ENCODE measurements around the gene NALCN.

Gene NALCN

DNA sequence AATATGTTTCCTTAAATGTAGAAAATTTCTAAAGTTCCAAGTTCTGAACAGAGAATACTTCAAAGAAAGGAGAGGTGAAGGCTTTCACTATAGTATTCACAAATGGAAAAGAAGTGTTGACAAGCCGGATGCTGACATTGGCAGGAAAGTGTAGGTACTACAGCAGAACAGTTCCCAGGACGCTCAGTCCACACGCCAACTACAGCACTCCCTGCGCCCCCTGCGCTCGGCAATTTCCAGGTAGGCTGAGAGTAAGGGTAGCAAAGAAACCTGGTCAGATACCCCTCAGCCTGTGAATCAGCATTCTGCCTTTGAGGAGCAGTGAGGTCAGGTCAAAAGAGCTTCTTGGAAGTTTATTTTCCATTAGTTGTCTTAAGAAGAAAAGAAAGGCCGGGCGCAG, 115.3 kb downstream of the NALCN start:
- no peak for DNase-seq (ENCODE audit: low read depth)
- TF ChIP-seq, protein P1, sequence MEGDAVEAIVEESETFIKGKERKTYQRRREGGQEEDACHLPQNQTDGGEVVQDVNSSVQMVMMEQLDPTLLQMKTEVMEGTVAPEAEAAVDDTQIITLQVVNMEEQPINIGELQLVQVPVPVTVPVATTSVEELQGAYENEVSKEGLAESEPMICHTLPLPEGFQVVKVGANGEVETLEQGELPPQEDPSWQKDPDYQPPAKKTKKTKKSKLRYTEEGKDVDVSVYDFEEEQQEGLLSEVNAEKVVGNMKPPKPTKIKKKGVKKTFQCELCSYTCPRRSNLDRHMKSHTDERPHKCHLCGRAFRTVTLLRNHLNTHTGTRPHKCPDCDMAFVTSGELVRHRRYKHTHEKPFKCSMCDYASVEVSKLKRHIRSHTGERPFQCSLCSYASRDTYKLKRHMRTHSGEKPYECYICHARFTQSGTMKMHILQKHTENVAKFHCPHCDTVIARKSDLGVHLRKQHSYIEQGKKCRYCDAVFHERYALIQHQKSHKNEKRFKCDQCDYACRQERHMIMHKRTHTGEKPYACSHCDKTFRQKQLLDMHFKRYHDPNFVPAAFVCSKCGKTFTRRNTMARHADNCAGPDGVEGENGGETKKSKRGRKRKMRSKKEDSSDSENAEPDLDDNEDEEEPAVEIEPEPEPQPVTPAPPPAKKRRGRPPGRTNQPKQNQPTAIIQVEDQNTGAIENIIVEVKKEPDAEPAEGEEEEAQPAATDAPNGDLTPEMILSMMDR (IDR thresholded peaks at IDR 0.05; ENCODE audit: low read length, missing control alignments): no peak
- no peak overlapping the region for H3K4me3 ChIP-seq (replicated peaks; ENCODE audit: low read depth, low read length)

DNA sequence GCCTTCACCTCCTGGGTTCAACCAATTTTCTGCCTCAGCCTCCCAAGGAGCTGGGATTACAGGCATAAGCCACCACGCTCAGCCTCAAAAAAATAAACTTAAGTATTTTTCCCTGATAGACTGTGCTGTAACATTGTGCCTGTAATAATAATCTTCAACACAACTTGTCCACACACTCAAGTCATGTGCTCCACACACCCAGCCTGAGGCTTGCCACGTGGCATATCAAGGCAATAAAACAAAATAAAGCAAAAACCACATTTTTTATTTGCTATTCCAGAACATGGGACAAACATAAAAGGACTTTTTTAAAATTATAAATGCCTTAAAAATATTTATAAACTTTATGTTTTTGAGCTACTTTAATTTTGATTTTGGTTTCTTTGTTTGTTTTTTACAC, 115.8 kb downstream of the NALCN start:
- no peak overlapping the region for H3K4me3 ChIP-seq (replicated peaks; ENCODE audit: low read depth, low read length)
- TF ChIP-seq, protein P1 (IDR thresholded peaks at IDR 0.05; ENCODE audit: low read length, missing control alignments): no peak
- DNase-seq (ENCODE audit: low read depth): no peak

DNA sequence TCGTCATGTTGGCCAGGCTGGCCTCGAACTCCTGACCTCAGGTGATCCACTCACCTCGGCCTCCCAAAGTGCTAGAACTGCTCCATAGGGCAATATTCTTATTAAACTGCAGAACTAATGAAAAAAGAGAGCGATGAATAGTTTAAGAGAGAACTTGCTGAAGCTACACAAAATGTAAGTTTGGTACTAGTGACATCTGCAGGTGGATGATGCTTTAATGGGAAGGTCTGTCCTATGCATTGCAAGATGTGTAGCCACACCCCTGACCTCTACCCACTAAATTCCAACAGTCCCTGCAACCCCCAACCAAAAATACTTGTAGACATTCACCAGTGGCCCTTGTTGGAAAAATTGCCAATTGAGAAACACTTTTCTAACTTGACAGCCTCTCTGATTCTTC, 117.8 kb downstream of the NALCN start:
- DNase-seq (ENCODE audit: low read depth): no peak
- no peak overlapping the region for H3K4me3 ChIP-seq (replicated peaks; ENCODE audit: low read depth, low read length)
- TF ChIP-seq, protein P1 (IDR thresholded peaks at IDR 0.05; ENCODE audit: low read length, missing control alignments): no peak

DNA sequence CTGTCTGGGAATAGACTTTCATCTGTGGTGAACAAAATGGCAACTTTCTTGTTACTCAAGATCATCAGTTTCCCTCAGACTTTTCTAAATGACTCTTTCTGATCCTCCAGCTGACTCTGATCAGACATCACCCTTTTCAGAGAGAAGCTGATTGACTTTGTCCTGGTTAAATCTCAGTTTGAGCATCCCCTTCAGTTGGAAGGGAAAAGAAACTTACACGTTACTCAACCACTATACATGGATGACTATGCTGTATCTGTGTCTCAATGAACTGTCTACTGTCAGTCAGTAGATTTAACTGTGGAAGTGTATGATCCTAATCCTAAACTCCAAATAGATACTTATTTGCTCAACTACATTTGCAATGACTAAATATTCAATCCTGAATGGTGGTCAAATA, 118.5 kb downstream of the NALCN start:
- DNase-seq (ENCODE audit: low read depth): no peak

DNA sequence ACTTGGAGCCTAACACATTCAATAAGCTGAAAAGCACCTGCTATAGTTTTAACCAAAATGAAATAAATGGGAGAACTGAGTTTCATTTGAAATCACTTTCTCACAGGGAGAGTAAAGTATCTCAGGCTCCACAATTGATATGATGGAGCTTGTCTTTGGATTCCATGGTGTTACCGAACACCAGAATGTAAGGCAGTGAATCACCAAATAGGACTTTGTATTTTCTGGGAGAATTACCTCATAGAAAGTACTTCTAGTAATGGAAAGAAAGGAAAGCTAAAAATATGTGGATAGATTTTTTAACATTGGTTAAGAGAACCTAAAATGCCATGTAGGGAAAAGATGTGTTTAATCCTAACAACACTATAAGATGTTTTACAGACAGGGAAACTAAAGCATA, 123.6 kb downstream of the NALCN start:
- no peak for DNase-seq (ENCODE audit: low read depth)
- TF ChIP-seq, protein P1 (IDR thresholded peaks at IDR 0.05; ENCODE audit: low read length, missing control alignments): no peak
- no peak overlapping the region for H3K4me3 ChIP-seq (replicated peaks; ENCODE audit: low read depth, low read length)

More for the DNA sequence above, 118.5 kb downstream of the NALCN start:
- no peak overlapping the region for H3K4me3 ChIP-seq (replicated peaks; ENCODE audit: low read depth, low read length)
- TF ChIP-seq, protein P1 (IDR thresholded peaks at IDR 0.05; ENCODE audit: low read length, missing control alignments): no peak

DNA sequence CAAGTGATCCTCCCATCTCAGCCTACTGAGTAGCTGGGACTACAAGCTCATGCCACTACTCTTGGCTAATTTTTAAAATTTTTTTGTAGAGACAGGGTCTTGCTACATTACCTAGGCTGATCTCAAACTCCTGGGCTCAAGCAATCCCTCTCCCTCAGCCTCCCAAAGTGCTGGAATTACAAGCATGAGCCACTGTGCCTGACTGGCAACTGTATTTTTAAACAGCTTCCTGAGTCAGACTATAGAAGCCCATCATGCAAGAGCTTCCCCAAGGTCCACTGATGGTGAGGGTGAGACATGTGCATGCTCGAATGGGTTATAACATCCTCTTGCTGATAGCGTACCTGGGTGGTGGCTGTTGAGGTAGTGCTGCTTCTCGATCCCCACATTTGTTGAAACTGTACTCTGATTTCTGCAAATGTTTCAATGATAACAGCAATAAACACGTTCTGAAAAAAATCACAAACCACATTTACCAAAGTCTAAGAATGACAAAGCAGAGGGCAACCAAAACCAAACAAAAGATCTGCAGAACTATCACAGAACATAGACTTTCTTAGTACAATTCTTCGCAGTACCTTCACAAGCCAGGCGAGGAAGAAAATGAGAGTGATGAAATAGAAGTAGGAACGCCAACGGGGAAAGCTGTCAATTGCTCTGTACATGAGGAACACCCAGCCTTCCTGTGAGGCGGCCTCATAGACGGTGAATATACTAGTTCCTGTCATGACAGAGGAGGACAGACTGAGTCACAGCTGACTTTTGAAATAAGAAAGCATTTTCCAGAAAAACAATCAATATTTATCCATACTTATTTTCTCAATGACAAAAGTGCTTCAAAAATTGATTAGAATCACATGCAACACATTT, 124.4 kb downstream of the NALCN start:
- DNase-seq (ENCODE audit: low read depth): no peak
- TF ChIP-seq, protein P1 (IDR thresholded peaks at IDR 0.05; ENCODE audit: low read length, missing control alignments): no peak
- no peak overlapping the region for H3K4me3 ChIP-seq (replicated peaks; ENCODE audit: low read depth, low read length)

DNA sequence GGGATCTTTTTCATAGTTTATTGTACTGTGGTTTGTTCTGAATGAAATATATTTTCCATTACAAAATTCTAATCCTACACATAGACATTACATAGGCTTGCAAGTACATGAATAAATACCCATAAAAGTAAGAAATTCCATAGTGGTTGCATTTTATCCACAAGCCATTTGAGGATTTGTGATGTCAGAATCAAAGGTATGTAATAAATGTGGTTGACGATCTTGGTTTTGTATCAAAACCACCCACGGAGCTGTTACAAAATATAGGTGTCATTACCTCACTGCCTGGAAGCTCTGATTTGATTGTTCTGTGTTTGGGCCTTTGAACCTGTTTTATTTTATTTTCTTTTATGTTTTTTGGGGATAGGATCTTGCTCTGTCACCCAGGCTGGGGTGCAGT, 125.1 kb downstream of the NALCN start:
- DNase-seq (ENCODE audit: low read depth): no peak
- TF ChIP-seq, protein P1 (IDR thresholded peaks at IDR 0.05; ENCODE audit: low read length, missing control alignments): no peak
- no peak overlapping the region for H3K4me3 ChIP-seq (replicated peaks; ENCODE audit: low read depth, low read length)

All from fibroblast of pulmonary artery (primary cell).